GDM1 (cell line): ENCODE measurements around the gene PGAM2.

Experiments used
- DNase-seq: peaks from one replicate; lab custom pipeline; 2025; lab: John Stamatoyannopoulos, UW

Gene PGAM2

DNA sequence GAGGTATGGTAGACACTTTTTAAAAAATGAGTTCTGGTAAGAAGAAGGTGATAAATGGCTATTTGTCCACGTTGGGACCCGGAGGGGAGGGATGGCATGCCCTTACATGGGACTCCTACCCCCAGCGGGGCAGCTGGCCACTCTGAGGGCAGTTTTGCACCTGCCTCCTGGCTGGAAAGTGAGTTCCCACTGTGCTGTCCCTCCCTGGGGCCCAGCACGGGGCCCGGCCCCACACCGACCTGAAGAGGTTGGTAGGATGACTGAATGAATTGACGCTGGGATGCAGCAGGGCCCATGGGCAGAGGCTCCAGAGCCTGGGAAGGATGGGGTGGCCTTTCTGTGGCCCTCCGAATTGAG is 38.2 kb upstream of the PGAM2 start:
- no peak for DNase-seq

- DNase-seq = no peak
Observed at GRCh38 chr7:44102846-44103565, 37.6 kb upstream of the PGAM2 start.

DNA sequence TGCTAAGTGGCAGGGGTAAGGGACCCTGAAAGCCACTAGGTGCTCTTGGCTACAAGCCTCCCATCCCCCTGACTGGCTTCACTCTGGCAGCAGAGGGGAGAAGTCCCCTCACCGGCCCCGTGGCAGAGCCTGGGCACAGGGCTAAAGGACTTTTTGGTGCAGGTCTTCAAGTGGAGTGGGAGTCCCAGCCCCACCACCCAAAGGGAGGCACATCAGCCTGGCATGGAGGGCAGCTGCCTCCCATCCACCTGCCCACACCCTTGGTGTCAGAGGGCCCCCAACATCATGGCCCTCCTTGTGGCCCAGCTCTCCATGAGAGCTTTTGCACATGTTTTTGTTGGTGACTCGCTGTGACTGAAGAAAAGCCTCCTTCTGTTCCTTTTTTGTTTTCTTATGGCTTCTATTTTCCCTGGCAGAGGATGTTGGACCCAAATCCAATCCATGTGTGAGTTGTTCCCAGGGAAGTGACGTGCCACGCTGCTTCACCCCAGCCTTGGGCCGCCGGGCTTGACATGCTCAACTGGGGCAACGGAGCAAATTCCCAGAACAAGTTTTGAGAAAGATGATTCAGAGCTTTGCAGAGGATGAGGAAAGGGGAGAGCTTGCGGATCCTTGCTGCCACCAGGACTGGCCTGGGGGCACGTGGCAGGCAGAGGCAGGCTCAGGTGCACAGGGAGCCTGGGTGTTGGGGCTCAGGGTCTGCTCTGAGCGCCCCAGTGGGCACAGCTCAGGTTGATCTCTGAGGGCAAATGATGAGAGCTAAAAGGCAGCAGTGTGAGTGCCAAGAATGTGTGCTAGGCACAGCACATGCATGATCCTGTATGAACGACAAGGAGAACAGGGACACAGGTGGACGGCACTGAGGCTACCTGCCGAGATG is 36.8 kb upstream of the PGAM2 start:
- DNase-seq = no peak

DNA sequence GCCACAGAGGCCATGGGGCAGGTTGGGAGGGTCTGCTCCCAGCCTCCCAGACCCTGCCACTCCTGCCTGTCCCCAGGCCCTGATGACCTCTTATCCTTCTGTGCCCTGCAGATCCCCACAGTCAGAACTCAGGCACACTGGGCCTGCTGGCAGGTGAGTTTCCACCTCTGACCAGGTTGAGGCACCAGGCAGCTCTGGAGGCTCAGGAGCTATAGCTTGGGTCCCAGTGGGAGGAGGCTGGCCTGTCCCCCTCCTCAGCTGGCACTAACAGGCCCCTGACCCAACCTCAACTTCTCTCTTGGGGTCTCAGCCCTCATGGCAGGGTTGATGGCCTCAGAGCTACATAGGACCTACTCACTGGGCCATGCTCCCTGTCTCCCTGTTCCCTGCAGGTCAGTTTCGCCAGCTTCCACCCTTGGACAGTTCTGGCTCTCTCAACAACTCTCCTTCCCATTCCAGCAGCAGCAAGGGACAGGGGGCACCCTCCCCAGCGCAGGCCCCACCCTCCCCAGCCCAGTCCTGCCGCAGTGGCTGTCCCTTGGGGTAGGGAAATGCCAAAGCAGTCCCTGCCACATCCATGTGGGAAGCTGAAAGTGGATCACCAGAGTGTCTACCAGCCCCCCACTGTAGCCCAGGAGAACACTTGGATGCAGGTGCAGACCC is 36.1 kb upstream of the PGAM2 start:
- DNase-seq = no peak

- no peak for DNase-seq
Observed at GRCh38 chr7:44100458-44101302, 35.3 kb upstream of the PGAM2 start.

DNA sequence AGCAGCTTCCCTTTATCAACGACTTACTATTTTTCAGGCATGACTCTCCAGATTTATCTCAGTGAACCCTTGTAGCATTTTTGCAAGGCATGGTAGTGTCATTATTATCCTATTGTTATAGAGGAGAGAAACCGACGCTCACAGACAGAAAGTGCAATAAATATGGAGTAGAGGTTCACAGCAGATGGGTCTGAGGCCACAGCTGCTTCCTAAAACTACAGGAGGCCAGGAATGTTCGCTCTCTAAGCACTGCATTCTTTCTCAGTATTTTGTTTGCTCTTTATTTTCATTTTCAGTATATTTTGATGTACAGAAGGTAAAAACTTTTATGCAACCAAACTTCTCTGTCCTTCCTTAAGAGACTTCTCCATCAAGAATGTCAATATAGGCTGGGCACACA is 34.3 kb upstream of the PGAM2 start:
- DNase-seq = no peak

DNA sequence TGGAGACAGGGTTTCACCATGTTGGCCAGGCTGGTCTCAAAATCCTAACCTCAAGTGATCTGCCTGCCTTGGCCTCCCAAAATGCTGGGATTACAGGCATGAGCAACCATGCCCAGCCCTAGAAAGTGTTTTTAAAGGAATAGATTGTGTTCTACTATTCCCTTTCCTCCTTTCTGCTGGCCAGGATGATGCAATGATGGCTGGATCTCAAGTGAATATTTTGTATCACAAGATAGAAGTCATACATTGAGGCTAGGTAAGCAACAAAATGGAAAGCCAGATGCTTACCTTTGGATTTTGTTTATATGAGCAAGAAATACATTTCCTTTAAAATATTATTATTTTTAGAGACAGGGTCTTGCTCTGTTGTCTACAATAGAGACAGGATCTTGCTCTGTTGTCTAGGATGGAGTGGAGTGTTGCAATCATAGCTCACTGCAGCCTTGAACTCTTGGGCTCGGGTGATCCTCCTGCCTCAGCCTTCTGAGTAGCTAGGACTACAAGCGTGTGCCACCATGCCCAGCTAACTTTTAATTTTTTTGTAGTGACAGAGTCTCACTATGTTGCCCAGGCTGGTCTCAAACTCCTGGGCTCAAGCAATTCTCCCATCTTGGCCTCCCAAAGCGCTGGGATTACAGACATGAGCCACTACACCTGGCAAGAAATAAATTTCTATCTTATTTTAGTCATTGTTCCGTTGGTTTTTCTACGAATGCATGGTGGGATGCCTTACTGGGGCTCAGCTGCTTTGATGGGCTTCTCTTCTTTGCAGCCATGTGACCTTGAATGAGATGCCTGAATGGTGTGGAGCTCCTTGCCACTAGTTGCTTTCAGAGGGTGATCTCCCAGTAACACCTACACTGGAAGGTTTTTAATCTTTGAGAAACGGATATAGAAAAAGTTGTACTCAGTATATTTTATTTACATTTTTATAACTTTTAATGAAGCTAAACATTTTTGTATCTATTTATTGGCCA is 33.0 kb upstream of the PGAM2 start:
- DNase-seq = no peak

DNA sequence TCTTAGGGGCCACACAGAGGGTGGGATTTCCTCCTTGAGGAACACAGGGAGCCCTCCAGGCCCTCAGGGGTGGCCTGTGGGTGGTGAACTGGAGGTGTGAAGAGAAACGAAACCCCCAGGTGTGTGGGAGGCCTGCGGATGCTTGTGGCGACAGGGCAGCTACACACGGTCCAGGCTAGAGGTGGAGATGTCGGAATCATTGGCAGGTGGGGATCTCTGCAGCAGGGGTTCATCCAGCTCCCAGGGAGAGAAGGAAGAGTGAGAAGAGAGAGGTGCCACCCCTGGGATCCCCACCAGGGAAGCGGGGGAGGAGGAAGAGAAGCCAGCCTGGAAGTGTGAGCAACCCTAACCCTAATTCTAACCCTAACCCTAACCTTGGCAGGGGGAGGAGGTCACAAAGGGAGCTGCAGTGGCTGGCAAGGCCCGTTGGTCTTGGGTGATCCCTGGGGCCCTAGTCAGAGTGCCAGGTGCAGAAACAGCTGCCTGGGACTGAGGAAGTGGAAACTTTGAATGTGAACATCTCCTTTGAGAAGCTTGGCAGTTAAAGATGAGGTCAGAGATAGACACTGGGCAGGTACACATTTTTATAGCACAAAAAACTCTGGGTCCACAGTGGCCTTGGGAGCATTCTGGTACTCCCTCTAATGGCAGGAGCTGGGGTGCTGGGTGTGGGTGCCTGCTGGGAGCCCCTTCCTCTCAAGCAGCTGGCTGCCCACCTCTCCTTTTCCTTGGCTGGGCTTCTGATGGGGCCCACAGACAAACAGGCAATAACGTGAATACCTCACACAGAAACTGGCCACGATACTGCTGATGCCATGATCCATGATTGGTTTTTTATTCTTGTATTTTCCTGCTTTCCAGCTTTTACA is 31.9 kb upstream of the PGAM2 start:
- DNase-seq = no peak

GRCh38 chr7:44096326-44096881 is 31.0 kb upstream of the PGAM2 start:
- DNase-seq = no peak

DNA sequence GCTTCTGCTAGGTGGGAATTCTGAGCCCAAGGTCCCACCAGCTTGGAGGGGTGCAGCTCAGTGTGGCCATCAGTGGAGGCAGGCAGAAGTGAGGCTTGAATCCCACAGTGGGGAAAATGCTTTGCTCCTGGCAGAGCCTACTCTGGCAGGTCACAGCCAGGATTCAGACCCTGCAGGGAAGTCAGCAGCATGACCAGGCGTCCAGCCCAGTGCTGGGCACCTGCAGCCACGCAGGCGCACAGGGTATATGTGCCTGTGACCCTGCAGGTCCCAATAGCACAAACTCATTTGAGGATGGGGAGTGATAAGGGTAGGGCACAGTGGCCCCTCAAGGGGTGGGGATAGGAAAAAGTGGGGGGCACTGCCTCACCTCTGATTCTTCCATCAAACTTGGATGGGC is 30.4 kb upstream of the PGAM2 start:
- DNase-seq = no peak

GRCh38 chr7:44094883-44095592 is 29.7 kb upstream of the PGAM2 start:
- DNase-seq = no peak

DNA sequence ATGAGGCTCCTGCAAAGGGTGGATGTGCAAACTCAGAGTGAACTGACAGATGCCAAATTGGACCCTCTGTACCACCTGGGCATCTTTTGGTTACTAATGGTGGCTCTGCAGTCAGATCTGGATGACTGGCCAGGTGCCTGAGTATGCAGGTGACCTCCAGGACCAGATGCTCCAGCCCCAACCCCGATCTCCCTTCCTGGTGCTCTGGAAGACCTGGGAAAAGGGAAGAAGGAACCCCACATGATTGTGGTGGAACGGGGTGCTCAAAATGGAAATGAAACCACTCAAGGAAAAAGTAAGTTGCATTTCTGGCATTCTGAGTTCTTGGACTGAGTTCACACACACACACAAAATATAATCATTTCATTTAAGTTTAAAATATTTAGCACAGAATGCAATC is 29.0 kb upstream of the PGAM2 start:
- no peak for DNase-seq

- no peak for DNase-seq
Observed at GRCh38 chr7:44093102-44093641, 27.8 kb upstream of the PGAM2 start.

- DNase-seq = no peak
Observed at GRCh38 chr7:44087911-44088838, 22.8 kb upstream of the PGAM2 start.

DNA sequence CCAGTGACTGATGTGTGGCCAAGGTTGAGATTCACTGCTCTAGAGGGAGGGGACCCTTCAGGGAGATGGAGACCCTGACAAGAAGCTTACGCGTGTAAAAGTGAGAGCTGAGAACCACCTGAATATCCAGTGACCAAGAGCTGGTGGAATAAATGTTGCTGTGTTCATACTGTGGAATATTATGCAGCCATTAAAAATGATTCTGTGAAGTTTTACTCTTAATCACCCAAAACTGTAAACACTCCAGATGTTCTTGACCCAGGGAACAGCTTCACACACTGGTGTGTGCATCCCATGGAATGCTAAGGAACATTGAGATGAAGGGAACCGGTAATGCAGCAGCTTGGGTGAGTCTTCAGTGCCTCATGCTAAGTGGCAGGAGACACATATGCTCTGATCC is 21.3 kb upstream of the PGAM2 start:
- no peak for DNase-seq

DNA sequence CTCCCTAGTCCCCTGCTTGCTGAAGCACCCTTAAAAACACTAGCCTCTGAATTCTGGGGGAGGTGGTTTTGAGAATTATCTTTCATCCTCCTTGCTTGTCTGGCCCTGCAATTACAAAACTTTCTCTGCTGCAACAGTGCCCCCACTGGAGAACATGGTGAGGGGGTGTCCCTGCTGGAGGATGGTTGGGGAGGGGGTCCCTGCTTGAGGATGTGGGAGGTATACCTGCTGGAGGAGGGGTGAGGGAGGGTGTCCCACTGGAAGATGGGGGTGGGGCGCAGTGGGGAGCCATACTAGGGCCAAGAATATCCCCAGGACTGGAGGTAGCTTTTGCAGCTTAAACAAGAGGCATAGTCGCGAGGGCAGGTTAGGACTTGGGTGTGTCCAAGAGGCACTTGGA is 20.2 kb upstream of the PGAM2 start:
- DNase-seq = no peak

- DNase-seq = no peak
Observed at GRCh38 chr7:44084701-44085100, 19.3 kb upstream of the PGAM2 start.

DNA sequence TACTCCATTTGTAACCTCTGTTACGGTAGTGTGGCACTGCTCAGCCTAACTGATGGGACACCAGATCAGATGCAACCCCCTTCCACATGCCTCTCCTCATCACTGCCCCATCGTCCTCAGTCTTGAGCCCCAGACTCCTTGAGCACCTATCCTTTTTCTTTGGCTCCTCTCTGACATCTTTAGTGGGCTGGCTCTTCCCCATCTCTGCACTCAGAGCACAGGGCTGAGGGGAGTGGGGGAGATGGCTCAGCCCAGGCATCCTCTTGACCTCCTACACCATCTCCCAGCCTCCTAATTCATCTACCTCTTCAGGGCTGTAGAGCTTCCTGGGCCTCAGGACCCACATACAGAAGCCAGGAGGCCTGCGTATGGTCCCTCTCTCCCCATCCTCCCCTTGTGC is 18.4 kb upstream of the PGAM2 start:
- DNase-seq = no peak
